Breast epithelium (tissue), 4 donors: ENCODE results near the gene FAM217B. TPM values are rescaled to one million over a fixed set of nuclear protein-coding genes. Genes with fewer than 3 reads are reported as not detected.

Experiments used
- DNase-seq, 2 donors: peaks; one replicate each; pipeline ENCODE4 v3.0.0-alpha.2; 2019; ENCODE audit warnings: low spot score in 2 of 2
- H3K27ac ChIP-seq, 2 donors: fragments of 200-600 bp; sonication (generic) in 1 of 2; one replicate each; pipeline ENCODE4 v1.5.1; 2016 to 2019; ENCODE audit warnings: mild to moderate bottlenecking in 1 of 2
- H3K27me3 ChIP-seq, 2 donors: fragments of 200-600 bp; sonication (generic) in 1 of 2; one replicate each; pipeline versions ENCODE4 v1.5.1 to v1.6.0; 2017 to 2019; ENCODE audit warnings: control low read depth in 1 of 2, mild to moderate bottlenecking in 1 of 2
- H3K36me3 ChIP-seq: fragments of 200-600 bp; one replicate; pipeline ENCODE4 v1.5.1; 2019
- H3K4me1 ChIP-seq, 2 donors: fragments of 200-600 bp; sonication (generic); one replicate each; pipeline ENCODE4 v1.5.1; 2016 to 2019; ENCODE audit warnings: control low read depth in 1 of 2
- H3K4me3 ChIP-seq, 3 donors: fragments of 200-600 bp; sonication (generic); 1 replicate in 2 of 3; 2 replicates in 1 of 3; pipeline ENCODE4 v1.5.1; 2016 to 2019; ENCODE audit warnings: mild to moderate bottlenecking in 3 of 3, moderate library complexity in 2 of 3
- H3K9me3 ChIP-seq, 2 donors: fragments of 200-600 bp; sonication (generic) in 1 of 2; one replicate each; pipeline ENCODE4 v1.5.1; 2016 to 2019; ENCODE audit warnings: control low read depth in 1 of 2
- POLR2A ChIP-seq: fragments of 450-650 bp; IDR thresholded peaks from one replicate; pipeline ENCODE4 v1.6.1; 2016; ENCODE audit warnings: antibody characterized with exemption, mild to moderate bottlenecking, moderate library complexity
- POLR2AphosphoS5 ChIP-seq, 3 donors: sonication (generic); formaldehyde crosslinking; IDR thresholded peaks; one replicate each; pipeline ENCODE4 v1.6.1; 2017; ENCODE audit warnings: antibody characterized with exemption in 3 of 3
- intact Hi-C: fragments of 100-400 bp; cut with DNase I; formaldehyde crosslinking; loops from one replicate; pipeline ENCODE4 v1.15.1; 2023; ENCODE audit warnings: low total_unique reads
- total RNA-seq, 3 donors: library from RNA; depleted of rRNA; stranded (reverse); fragments of >200 nt; gene quantifications; one replicate each; pipeline ENCODE4 v1.1.0, GENCODE V29; 2016
- TF ChIP-seq, protein P1 (sequence below), 3 donors: fragments of 450-650 bp; IDR thresholded peaks; one replicate each; pipeline ENCODE4 v1.5.1; 2016 to 2017; ENCODE audit warnings: antibody characterized with exemption in 3 of 3, mild to moderate bottlenecking in 3 of 3, moderate library complexity in 3 of 3

Gene FAM217B
- total RNA-seq, 3 donors from 2014 or later, result 9.2 to 15.2 (median 13.4) TPM

DNA sequence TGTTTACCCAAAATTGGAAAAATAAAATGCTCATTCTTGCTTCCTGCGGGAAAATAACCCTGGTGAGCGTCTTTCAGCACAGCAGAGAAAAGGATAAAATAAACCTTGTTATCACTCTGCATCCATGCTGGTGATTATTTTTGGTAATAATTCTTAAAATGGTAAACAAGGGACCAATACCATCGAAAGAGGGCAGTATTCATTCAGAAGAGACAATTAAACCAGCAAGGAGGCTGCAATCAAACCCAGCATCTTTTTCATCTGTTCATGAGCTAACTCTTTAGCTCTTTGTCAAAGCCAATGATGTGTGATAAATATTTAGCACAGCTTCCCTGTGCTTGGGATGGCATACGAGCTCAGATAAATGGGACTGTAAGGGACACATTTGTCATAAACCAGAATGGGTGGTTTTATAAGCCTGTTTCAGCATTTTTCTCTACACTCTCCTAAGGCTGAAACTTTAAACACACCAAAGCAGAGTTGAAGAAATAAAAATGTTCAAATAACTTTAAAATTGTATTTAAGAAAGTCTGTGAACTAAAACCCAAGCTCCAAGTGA lies 52.4 kb downstream of the FAM217B start:
- Histone ChIP-seq H3K9me3 (no peaks in the 10 kb centered on the region), H3K4me1 (peaks cover 0 to 6% of the 10 kb centered on the region in 2 donors), H3K27ac (no peak overlapping the region), H3K27me3 (no peaks in the 10 kb centered on the region), H3K36me3 (no peaks in the 10 kb centered on the region), H3K4me3 (no peak overlapping the region)
- DNase-seq, result no peak
- intact Hi-C loops, result no loop called here
- no peak for TF ChIP-seq POLR2AphosphoS5 (IDR thresholded peaks at IDR 0.05)
- TF ChIP-seq POLR2A, result no peak
- TF ChIP-seq, protein P1, sequence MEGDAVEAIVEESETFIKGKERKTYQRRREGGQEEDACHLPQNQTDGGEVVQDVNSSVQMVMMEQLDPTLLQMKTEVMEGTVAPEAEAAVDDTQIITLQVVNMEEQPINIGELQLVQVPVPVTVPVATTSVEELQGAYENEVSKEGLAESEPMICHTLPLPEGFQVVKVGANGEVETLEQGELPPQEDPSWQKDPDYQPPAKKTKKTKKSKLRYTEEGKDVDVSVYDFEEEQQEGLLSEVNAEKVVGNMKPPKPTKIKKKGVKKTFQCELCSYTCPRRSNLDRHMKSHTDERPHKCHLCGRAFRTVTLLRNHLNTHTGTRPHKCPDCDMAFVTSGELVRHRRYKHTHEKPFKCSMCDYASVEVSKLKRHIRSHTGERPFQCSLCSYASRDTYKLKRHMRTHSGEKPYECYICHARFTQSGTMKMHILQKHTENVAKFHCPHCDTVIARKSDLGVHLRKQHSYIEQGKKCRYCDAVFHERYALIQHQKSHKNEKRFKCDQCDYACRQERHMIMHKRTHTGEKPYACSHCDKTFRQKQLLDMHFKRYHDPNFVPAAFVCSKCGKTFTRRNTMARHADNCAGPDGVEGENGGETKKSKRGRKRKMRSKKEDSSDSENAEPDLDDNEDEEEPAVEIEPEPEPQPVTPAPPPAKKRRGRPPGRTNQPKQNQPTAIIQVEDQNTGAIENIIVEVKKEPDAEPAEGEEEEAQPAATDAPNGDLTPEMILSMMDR (IDR thresholded peaks at IDR 0.05), result no peak

DNA sequence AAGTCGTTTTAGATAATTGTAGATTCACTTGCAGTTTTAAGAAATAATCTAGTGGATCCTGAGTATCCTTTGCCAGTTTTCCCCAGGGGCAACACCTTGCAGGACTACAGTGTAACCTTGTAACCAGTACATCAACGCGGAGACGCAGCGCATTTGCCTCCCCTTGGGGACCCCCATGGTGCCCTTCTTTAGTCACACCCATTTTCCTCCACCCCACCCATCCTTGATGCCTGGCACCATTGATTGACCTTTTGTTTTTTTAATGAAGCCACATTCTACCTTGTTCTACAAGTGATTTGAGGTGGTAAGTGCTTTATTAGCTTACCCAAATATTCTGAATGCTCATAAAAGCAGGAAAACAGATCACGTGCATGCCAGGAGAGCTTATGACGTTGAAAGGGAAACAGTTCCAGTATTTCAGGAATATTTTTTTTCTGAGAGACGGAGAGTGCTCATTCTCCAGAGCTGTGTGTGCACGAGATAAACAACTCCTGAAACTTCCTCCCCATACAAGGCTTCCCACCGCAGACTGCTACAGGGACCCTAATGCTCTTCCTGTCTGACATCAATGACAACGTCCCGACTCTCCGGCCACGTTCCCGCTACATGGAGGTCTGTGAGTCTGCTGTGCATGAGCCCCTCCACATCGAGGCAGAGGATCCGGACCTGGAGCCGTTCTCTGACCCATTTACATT lies 53.7 kb downstream of the FAM217B start:
- TF ChIP-seq POLR2A (no peak), POLR2AphosphoS5 (IDR thresholded peaks at IDR 0.05) (no peak)
- TF ChIP-seq, protein P1 (IDR thresholded peaks at IDR 0.05), result no peak
- peak overlapping the region in 2 of 3 donors; percentile 10 to 23 for H3K4me3 ChIP-seq
- no peak for DNase-seq
- no peaks in the 10 kb centered on the region for H3K27me3 ChIP-seq
- intact Hi-C loops, result no loop called here
- peaks cover 0 to 6% of the 10 kb centered on the region in 2 donors for H3K4me1 ChIP-seq
- H3K27ac ChIP-seq, result peak overlapping the region; percentile 5 to 19
- H3K36me3 ChIP-seq, result no peaks in the 10 kb centered on the region
- no peaks in the 10 kb centered on the region for H3K9me3 ChIP-seq

DNA sequence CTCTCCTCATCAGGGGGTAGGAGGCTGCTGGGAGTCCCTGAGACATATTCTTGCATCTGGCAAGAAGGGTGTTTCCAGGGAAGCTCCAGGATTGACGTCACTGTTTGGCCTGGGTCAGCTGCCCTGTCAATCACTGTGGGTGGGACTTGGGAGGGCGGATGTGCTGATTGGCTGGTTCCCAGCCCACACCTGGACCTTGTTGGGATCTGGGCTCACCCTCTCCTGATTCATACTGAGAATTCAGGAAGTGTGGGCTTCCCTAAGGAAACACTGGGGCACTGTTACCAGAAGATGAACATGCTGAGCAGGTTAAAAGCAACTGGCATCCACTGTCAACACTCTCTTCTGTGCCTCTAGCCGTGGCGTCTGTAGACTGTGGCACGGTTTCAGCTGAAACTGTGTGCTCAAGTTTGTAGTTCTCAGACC lies 54.5 kb downstream of the FAM217B start:
- Histone ChIP-seq H3K4me1 (peaks cover 0 to 6% of the 10 kb centered on the region in 2 donors), H3K4me3 (peak overlapping the region in 1 of 3 donors; percentile 23), H3K36me3 (no peaks in the 10 kb centered on the region), H3K27ac (peak overlapping the region; percentile 18 to 48), H3K27me3 (no peaks in the 10 kb centered on the region), H3K9me3 (no peaks in the 10 kb centered on the region)
- DNase-seq, result peak in 1 of 2 donors; percentile 26
- intact Hi-C loops, result no loop called here
- TF ChIP-seq, protein P1 (IDR thresholded peaks at IDR 0.05), result no peak
- TF ChIP-seq POLR2AphosphoS5 (IDR thresholded peaks at IDR 0.05) (no peak), POLR2A (no peak)

DNA sequence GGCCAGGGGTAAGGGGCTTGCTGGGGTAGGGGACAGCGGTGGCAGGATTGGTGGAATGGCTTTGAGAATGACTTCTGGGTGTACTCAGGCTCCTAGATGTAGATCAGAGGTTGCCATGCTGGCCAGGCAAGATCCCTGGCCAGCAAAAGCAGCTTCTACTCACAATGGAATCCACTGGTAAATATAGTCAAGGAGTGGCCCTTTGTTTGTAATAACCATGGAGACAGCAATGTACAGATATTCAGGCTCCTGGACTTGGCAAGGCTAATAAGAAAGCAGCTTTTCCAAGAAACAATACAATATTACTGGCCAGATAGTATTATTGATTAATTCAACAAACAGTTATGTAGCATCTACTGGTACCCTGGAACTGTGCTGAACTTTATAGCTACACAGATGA lies 55.9 kb downstream of the FAM217B start:
- DNase-seq, result no peak
- intact Hi-C loops, result no loop called here
- no peaks in the 10 kb centered on the region for H3K9me3 ChIP-seq
- H3K36me3 ChIP-seq, result no peaks in the 10 kb centered on the region
- TF ChIP-seq, protein P1 (IDR thresholded peaks at IDR 0.05), result no peak
- no peak for TF ChIP-seq POLR2AphosphoS5 (IDR thresholded peaks at IDR 0.05)
- no peak for TF ChIP-seq POLR2A
- peaks cover 0 to 6% of the 10 kb centered on the region in 2 donors for H3K4me1 ChIP-seq
- no peaks in the 10 kb centered on the region for H3K27me3 ChIP-seq
- no peak overlapping the region for H3K27ac ChIP-seq
- H3K4me3 ChIP-seq, result no peak overlapping the region

DNA sequence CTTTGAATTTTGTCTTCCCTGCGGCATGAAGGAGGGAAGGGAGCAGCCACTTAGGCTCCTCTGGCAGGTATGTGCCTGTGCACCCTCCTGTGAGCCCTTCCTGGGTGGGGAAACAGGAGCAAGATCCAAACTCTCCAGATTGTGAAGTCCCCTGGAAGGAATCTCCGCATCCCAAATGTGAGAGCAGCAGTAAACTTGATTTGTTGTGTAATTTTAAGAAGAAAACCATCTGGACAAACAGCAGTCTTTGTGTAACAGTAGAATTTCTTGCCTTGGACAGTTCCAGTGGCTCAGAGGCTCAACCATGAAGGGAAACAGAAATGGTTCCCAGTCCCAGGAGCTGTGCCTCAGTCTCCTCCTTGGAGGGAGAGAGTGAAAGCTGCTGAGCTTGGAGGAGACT lies 57.7 kb downstream of the FAM217B start:
- Histone ChIP-seq H3K4me3 (no peak overlapping the region), H3K27ac (no peak overlapping the region), H3K4me1 (peaks cover 0 to 6% of the 10 kb centered on the region in 2 donors), H3K9me3 (no peaks in the 10 kb centered on the region), H3K27me3 (no peaks in the 10 kb centered on the region), H3K36me3 (no peaks in the 10 kb centered on the region)
- TF ChIP-seq, protein P1 (IDR thresholded peaks at IDR 0.05), result no peak
- no peak for TF ChIP-seq POLR2AphosphoS5 (IDR thresholded peaks at IDR 0.05)
- intact Hi-C loops, result no loop called here
- DNase-seq, result no peak
